ENCODE measurements around the gene PSMA1.

DNA sequence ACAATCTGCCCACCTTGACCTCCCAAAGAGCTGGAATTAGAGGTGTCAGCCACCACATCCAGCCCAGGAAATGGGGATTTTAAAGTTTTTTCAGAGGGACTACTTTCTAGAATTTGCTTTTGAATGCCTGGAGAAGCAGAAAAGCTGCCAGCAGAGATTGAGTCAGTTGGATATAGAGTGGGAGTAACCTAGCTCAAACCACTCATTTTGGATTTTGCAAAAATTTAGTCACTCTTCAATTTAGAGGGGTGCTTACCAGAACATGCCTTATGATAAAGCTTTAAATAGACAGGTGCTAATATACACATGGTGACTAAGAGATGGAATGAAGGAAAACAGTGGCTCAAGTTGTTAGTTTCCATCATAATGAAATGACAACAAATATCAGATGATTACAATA, 26.5 kb upstream of the PSMA1 start:
- TF ChIP-seq, protein P1, sequence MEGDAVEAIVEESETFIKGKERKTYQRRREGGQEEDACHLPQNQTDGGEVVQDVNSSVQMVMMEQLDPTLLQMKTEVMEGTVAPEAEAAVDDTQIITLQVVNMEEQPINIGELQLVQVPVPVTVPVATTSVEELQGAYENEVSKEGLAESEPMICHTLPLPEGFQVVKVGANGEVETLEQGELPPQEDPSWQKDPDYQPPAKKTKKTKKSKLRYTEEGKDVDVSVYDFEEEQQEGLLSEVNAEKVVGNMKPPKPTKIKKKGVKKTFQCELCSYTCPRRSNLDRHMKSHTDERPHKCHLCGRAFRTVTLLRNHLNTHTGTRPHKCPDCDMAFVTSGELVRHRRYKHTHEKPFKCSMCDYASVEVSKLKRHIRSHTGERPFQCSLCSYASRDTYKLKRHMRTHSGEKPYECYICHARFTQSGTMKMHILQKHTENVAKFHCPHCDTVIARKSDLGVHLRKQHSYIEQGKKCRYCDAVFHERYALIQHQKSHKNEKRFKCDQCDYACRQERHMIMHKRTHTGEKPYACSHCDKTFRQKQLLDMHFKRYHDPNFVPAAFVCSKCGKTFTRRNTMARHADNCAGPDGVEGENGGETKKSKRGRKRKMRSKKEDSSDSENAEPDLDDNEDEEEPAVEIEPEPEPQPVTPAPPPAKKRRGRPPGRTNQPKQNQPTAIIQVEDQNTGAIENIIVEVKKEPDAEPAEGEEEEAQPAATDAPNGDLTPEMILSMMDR (tag by site-specific recombination; IDR thresholded peaks at IDR 0.05) = no peak
- TF ChIP-seq ZNF155 (tag by site-specific recombination; IDR thresholded peaks at IDR 0.05) (no peak), ZNF121 (tag by site-specific recombination; IDR thresholded peaks at IDR 0.05) (no peak), HOXA7 (CRISPR knock-in tag; IDR thresholded peaks at IDR 0.05; ENCODE audit: borderline replicate concordance) (no peak), ZBTB17 (tag by site-specific recombination; IDR thresholded peaks at IDR 0.05) (no peak), GLIS2 (tag by site-specific recombination; IDR thresholded peaks at IDR 0.05) (no peak), ZBTB21 (tag by site-specific recombination; IDR thresholded peaks at IDR 0.05) (no peak)
- TF ChIP-seq, protein P2, sequence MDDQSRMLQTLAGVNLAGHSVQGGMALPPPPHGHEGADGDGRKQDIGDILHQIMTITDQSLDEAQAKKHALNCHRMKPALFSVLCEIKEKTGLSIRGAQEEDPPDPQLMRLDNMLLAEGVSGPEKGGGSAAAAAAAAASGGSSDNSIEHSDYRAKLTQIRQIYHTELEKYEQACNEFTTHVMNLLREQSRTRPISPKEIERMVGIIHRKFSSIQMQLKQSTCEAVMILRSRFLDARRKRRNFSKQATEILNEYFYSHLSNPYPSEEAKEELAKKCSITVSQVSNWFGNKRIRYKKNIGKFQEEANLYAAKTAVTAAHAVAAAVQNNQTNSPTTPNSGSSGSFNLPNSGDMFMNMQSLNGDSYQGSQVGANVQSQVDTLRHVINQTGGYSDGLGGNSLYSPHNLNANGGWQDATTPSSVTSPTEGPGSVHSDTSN (CRISPR knock-in tag; IDR thresholded peaks at IDR 0.05) = no peak
